Measurements from ENCODE around the gene GPR61. TPM values are rescaled to one million over a fixed set of nuclear protein-coding genes. Genes with fewer than 3 reads are reported as not detected.

The GPR61 gene
- total RNA-seq, 1 donor from 2014 or later, result 0.20 TPM

GRCh38 chr1:109564194-109564878 is 24.7 kb downstream of the GPR61 start:
- intact Hi-C loops (cut with micrococcal nuclease), result no loop called here

GRCh38 chr1:109565241-109565640 is 25.6 kb downstream of the GPR61 start:
- intact Hi-C loops (cut with micrococcal nuclease), result no loop called here

- intact Hi-C loops (cut with micrococcal nuclease), result no loop called here
These were observed 27.3 kb downstream of the GPR61 start for GRCh38 chr1:109566982-109567381.

- intact Hi-C loops (cut with micrococcal nuclease), result no loop called here
These were observed 28.4 kb downstream of the GPR61 start for GRCh38 chr1:109567877-109568672.

DNA sequence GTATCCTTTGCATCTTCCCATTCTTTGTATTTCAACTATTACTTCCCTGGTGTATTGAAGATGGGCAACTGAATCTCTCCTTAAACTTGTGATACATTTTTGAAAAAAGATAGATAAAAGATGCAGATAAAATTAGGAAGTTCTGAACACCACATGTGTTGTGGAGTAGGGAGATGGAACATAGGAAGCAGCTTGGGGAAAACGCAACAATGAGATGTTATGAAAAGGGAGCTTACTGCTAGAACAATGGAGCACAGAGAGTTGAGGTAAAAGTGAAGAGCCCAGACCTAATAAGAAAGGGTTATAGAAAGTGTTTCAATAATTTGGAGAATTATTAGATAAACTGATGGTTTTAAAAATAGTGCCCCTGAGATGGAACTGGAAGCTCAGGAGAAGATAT is 29.7 kb downstream of the GPR61 start:
- intact Hi-C loops (cut with micrococcal nuclease), result no loop called here

DNA sequence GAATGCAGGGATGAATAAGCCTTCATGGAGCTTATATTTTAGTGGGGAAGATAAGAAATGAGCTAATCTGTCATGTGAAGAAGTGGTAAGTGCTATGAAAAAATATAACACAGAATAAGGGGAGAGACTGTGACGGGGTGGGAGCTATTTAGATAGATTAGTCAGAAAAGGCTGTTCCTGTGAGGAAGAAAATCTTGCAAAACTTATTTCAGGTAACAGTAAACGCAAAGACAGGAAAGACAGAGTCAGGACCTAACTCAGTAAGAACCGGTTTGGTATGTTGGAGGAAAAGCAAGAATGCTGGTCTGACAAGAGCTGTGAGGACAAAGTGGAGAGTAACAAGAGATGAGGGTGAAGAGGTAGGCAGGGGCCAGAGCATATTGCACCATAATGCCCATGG is 30.7 kb downstream of the GPR61 start:
- intact Hi-C loops (cut with micrococcal nuclease), result no loop called here

DNA sequence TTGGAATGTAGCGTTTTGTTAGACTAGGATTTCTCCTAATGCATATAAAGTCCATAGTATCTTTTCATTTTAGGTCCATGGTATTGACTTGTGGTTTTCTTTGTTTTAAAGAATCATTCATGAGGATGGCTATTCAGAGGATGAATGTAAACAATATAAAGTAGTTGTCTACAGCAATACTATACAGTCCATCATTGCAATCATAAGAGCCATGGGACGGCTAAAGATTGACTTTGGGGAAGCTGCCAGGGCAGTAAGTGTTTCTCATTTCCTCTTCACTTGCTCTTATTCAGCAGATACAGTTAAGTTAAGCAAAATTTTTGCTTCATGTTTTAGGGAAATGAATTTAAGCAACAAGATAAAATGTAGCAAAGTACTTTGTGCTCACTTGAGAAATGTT is 34.1 kb downstream of the GPR61 start:
- intact Hi-C loops (cut with micrococcal nuclease), result no loop called here

- intact Hi-C loops (cut with micrococcal nuclease), result no loop called here
These were observed 39.3 kb downstream of the GPR61 start for GRCh38 chr1:109578947-109579443.

DNA sequence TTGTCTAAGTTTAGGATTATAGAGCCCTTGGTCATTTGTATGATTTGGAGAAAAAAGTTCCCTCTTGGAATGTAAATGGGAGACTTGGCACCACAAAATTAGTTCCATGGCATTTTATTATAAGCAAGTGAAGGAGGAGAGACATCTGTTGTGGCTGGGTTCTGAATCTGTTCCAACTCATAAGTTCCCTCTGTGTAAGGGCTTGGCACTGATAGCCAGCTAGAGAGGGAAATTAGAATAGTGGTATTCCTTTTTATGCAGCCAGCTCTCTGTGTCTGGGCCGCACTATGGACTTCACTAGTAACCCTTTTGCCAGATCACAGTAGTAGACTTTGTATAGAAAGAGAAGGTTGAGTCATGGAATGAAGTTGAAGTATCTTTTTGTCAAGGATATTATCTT is 39.8 kb downstream of the GPR61 start:
- intact Hi-C loops (cut with micrococcal nuclease), result no loop called here

GRCh38 chr1:109582021-109582420 is 42.3 kb downstream of the GPR61 start:
- intact Hi-C loops (cut with micrococcal nuclease), result no loop called here

- intact Hi-C loops (cut with micrococcal nuclease), result no loop called here
These were observed 45.1 kb downstream of the GPR61 start for GRCh38 chr1:109584766-109585165.

GRCh38 chr1:109586055-109586454 is 46.4 kb downstream of the GPR61 start:
- intact Hi-C loops (cut with micrococcal nuclease), result no loop called here

DNA sequence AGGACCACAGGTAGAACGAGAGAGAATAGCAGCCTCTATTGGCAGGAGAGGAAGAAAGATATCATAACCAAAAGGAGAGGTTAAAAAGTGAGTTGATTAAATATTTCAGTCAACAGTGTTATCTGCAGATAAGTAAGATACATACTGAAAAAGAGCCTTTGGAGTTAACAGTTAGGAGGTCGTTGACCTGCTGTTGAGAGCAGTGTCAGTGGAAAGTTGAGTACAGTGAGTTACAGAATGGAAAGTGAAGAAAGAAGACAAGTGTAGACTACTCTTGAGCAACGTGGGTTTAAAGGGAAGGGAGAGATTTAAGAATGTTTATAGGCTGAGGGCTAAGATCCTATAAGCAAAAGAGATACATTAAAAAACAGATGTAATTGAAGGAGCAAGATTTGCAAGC is 49.5 kb downstream of the GPR61 start:
- intact Hi-C loops (cut with micrococcal nuclease), result no loop called here

DNA sequence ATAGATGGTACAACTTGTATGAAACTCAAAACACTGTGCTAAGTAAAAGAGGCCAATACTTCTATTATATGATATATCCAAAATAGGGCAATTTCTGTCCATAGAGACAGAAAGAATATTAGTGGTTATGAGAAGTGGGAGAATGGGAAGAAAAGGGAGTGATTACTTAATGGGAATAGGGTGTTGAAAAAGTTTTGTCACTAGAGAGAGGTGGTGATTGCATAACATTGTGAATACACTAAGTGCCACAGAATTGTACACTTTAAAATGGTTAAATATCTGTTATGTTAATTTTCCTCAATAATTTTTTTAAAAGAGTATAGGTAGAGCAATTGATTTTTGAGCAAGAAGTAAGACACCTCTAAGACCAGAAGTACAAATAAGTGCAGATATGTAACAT is 50.0 kb downstream of the GPR61 start:
- intact Hi-C loops (cut with micrococcal nuclease), result no loop called here

DNA sequence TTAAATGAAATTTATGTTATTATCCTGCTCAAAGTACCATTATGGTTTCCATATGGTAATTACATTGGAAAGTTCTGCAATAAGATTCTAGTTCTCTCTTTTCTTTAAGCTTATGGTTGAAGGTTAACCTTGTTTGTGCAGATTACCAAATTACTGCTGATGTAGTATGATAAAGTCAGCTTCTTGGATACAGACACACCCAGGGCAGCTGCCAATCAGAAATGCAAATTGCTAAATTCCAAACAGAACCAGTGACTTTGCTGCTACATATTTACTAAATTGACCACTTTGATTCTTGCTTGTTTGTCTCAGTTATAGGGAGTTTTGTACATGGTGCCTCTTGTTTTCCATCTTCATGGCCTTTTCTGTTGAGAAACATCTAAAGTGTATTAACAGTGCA is 53.2 kb downstream of the GPR61 start:
- intact Hi-C loops (cut with micrococcal nuclease), result no loop called here

DNA sequence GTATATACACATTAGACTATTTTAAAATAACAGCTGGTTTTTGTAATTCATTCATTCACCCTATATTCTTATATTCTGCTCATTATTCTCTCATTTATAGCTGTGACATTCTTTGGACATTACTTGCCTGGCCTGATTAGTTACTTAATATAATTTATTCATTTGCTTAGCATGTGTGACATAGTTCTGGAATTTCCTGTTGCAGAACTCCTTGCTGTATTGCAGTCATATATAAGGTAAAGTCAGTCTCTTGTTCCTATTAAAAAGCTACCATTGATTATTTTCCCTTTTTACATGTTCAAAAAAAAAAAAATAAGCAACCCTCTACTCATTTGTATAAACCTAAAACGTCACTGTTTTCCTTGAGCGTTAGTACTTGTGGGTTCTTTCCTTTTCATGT is 55.9 kb downstream of the GPR61 start:
- intact Hi-C loops (cut with micrococcal nuclease), result no loop called here

Other genes with a start within 250 kb of the GPR61 start
- gene MYBPHL, start 232.9 kb upstream of the GPR61 start, total RNA-seq, result not detected in 2 replicates
- gene SORT1, start 142.0 kb upstream of the GPR61 start, total RNA-seq, result 5.8 and 6.2 TPM in 2 replicates
- 201 and 210 TPM in 2 replicates for gene PSMA5, start 113.4 kb upstream of the GPR61 start, total RNA-seq
- not detected in 2 replicates for gene SYPL2, start 73.3 kb upstream of the GPR61 start, total RNA-seq
- 9.0 and 10.5 TPM in 2 replicates for gene ATXN7L2, start 56.0 kb upstream of the GPR61 start, total RNA-seq
- gene CYB561D1, start 45.8 kb upstream of the GPR61 start, total RNA-seq, result 16.6 and 18.3 TPM in 2 replicates
- 1.6 and 1.9 TPM in 2 replicates for gene AMIGO1, start 30.1 kb upstream of the GPR61 start, total RNA-seq
- 9.5 and 9.6 TPM in 2 replicates for gene GNAI3, start 8.7 kb downstream of the GPR61 start, total RNA-seq
- gene GNAT2, start 79.7 kb downstream of the GPR61 start, total RNA-seq, result not detected in 2 replicates
- 78.9 and 91.8 TPM in 2 replicates for gene AMPD2, start 80.0 kb downstream of the GPR61 start, total RNA-seq
- gene GSTM4, start 116.2 kb downstream of the GPR61 start, total RNA-seq, result 22.9 and 23.3 TPM in 2 replicates
- gene GSTM2, start 128.2 kb downstream of the GPR61 start, total RNA-seq, result 42.2 and 44.3 TPM in 2 replicates
- gene GSTM1, start 147.9 kb downstream of the GPR61 start, total RNA-seq, result 91.4 and 97.0 TPM in 2 replicates
- 0.14 and 0.18 TPM in 2 replicates for gene GSTM5, start 172.4 kb downstream of the GPR61 start, total RNA-seq
- gene GSTM3, start 201.2 kb downstream of the GPR61 start, total RNA-seq, result 6.4 and 9.2 TPM in 2 replicates
- gene EPS8L3, start 224.1 kb downstream of the GPR61 start, total RNA-seq, result not detected in 2 replicates

Measured in T-helper 2 cell treated with Interferon-gamma antibody and Interleukin-4, amounts not matched to agents 100 ng/mL and 5 ng/mL, for 36 hours (primary cell).